GM23338 (cell line): ENCODE measurements around the gene MRO. TPM values are rescaled to one million over a fixed set of nuclear protein-coding genes. Genes with fewer than 3 reads are reported as not detected.

Source experiments
- ATAC-seq: fragments of 200-7000 bp; cut with Tn5 transposase; 3 replicates; pipeline ENCODE4 v1.9.1; 2020
- DNase-seq: peaks from one replicate; pipeline ENCODE4 v3.0.0-alpha.2; 2015; ENCODE audit warnings: low spot score
- H2AFZ ChIP-seq: fragments of 200-600 bp; sonication (generic); 2 replicates; pipeline ENCODE4 v1.8.0; 2016; ENCODE audit warnings: antibody characterized with exemption, mild to moderate bottlenecking, moderate library complexity
- H3F3A ChIP-seq: fragments of 200-600 bp; sonication (generic); replicated peaks from 2 replicates; pipeline ENCODE4 v1.8.0; 2017; ENCODE audit warnings: antibody characterized with exemption, mixed run types, low read depth
- H3K27ac ChIP-seq: fragments of 200-600 bp; sonication (generic); 2 replicates; pipeline ENCODE4 v1.6.1; 2016; ENCODE audit warnings: low read depth
- H3K27me3 ChIP-seq: fragments of 200-600 bp; sonication (generic); 2 replicates; pipeline ENCODE4 v1.8.0; 2016; ENCODE audit warnings: mild to moderate bottlenecking, mixed run types, moderate library complexity; ENCODE audit not compliant: insufficient read depth
- H3K36me3 ChIP-seq: fragments of 200-600 bp; sonication (generic); 2 replicates; pipeline ENCODE4 v1.8.0; 2016; ENCODE audit warnings: mild to moderate bottlenecking; ENCODE audit not compliant: insufficient read depth
- H3K4me1 ChIP-seq: fragments of 200-600 bp; sonication (generic); 2 replicates; pipeline ENCODE4 v1.8.0; 2016; ENCODE audit warnings: mild to moderate bottlenecking, moderate library complexity; ENCODE audit not compliant: insufficient read depth
- H3K4me2 ChIP-seq: fragments of 200-600 bp; sonication (generic); 2 replicates; pipeline ENCODE4 v1.7.1; 2017; ENCODE audit warnings: mixed run types
- H3K4me3 ChIP-seq: fragments of 200-600 bp; sonication (generic); 2 replicates; pipeline ENCODE4 v1.6.1; 2016; ENCODE audit warnings: mixed run types
- H3K79me2 ChIP-seq: fragments of 200-600 bp; sonication (generic); replicated peaks from 2 replicates; pipeline ENCODE4 v1.8.0; 2017; ENCODE audit warnings: mild to moderate bottlenecking; ENCODE audit not compliant: insufficient read depth
- H3K9me2 ChIP-seq: fragments of 200-600 bp; sonication (generic); 2 replicates; pipeline ENCODE4 v1.8.0; 2017; ENCODE audit not compliant: insufficient read depth
- H4K20me1 ChIP-seq: fragments of 200-600 bp; sonication (generic); replicated peaks from 2 replicates; pipeline ENCODE4 v1.8.0; 2017; ENCODE audit warnings: mild to moderate bottlenecking; ENCODE audit not compliant: insufficient read depth
- H3K27ac Mint-ChIP-seq: 2 replicates; pipeline ENCODE4 v1.8.0; 2020; ENCODE audit warnings: inconsistent platforms, mild to moderate bottlenecking, moderate library complexity, mixed read lengths
- H3K27me3 Mint-ChIP-seq: 3 replicates; pipeline ENCODE4 v1.8.0; 2022; ENCODE audit warnings: low read depth, mild to moderate bottlenecking, moderate library complexity, mixed read lengths, inconsistent platforms; ENCODE audit not compliant: insufficient read depth, poor library complexity
- H3K36me3 Mint-ChIP-seq: 3 replicates; pipeline ENCODE4 v1.8.0; 2021; ENCODE audit warnings: low read depth, mild to moderate bottlenecking, inconsistent platforms, moderate library complexity, mixed read lengths
- H3K4me1 Mint-ChIP-seq: 3 replicates; pipeline ENCODE4 v1.8.0; 2020; ENCODE audit warnings: mild to moderate bottlenecking, inconsistent platforms, mixed read lengths
- H3K4me3 Mint-ChIP-seq: 3 replicates; pipeline ENCODE4 v1.8.0; 2021; ENCODE audit warnings: moderate library complexity, mild to moderate bottlenecking, inconsistent platforms, mixed read lengths
- H3K9me3 Mint-ChIP-seq: 3 replicates; pipeline ENCODE4 v1.8.0; 2020; ENCODE audit warnings: moderate library complexity, mild to moderate bottlenecking, inconsistent platforms, mixed read lengths
- CREB1 ChIP-seq: fragments of 250-450 bp; sonication (Bioruptor Pico); IDR thresholded peaks from 2 replicates; pipeline ENCODE4 v1.5.0; 2020; ENCODE audit warnings: low read depth, mild to moderate bottlenecking, moderate library complexity
- CTCF ChIP-seq, 2 experiments: fragments of 200-600 bp in 1 of 2; sonication (generic) in 1 of 2; conservative IDR thresholded peaks; 2 replicates each; pipeline versions ENCODE4 v1.5.1 to v1.6.1; 2016 to 2017; ENCODE audit warnings: antibody characterized with exemption in 2 of 2, low read depth in 2 of 2, mild to moderate bottlenecking in 2 of 2, moderate library complexity in 1 of 2
- ETS1 ChIP-seq: IDR thresholded peaks from 2 replicates; pipeline ENCODE4 v1.6.1; 2016; ENCODE audit warnings: antibody characterized with exemption
- EZH2 ChIP-seq: fragments of 200-600 bp; sonication (generic); IDR thresholded peaks from one replicate; pipeline ENCODE4 v1.8.0; 2017; ENCODE audit warnings: antibody characterized with exemption, mild to moderate bottlenecking, low read depth; ENCODE audit not compliant: unreplicated experiment
- EZH2phosphoT487 ChIP-seq: fragments of 200-600 bp; sonication (generic); IDR thresholded peaks from one replicate; pipeline ENCODE4 v1.8.1; 2018; ENCODE audit warnings: antibody characterized with exemption; ENCODE audit not compliant: unreplicated experiment
- JUNB ChIP-seq: IDR thresholded peaks from one replicate; pipeline ENCODE4 v1.6.1; 2016; ENCODE audit warnings: antibody characterized with exemption; ENCODE audit not compliant: unreplicated experiment
- NANOG ChIP-seq: IDR thresholded peaks from 2 replicates; pipeline ENCODE4 v1.6.1; 2016; ENCODE audit warnings: antibody characterized with exemption, borderline replicate concordance
- POLR2AphosphoS5 ChIP-seq: IDR thresholded peaks from 2 replicates; pipeline ENCODE4 v1.6.1; 2016; ENCODE audit warnings: antibody characterized with exemption, low read depth
- REST ChIP-seq: IDR thresholded peaks from one replicate; pipeline ENCODE4 v1.6.1; 2018; ENCODE audit warnings: antibody characterized with exemption; ENCODE audit not compliant: unreplicated experiment
- STAT1 ChIP-seq: IDR thresholded peaks from one replicate; pipeline ENCODE4 v1.6.1; 2016; ENCODE audit warnings: antibody characterized with exemption; ENCODE audit not compliant: unreplicated experiment
- ZNF114 ChIP-seq: fragments of 250-450 bp; sonication (Bioruptor Pico); IDR thresholded peaks from 2 replicates; pipeline ENCODE4 v1.5.0; 2020; ENCODE audit warnings: mild to moderate bottlenecking, moderate library complexity
- ZNF331 ChIP-seq: fragments of 250-450 bp; sonication (Bioruptor Pico); IDR thresholded peaks from 2 replicates; pipeline ENCODE4 v1.5.0; 2020; ENCODE audit warnings: low read depth, mild to moderate bottlenecking, moderate library complexity
- ZNF462 ChIP-seq: fragments of 250-450 bp; sonication (Bioruptor Pico); IDR thresholded peaks from 2 replicates; pipeline ENCODE4 v1.5.0; 2020; ENCODE audit warnings: mild to moderate bottlenecking, moderate library complexity
- polyA plus RNA-seq: library from polyadenylated mRNA; unstranded; fragments of >200 nt; fragmentation: Nextera tagmentation; extraction: Ambion mirVana; gene quantifications from 2 replicates; pipeline ENCODE4 v1.2.1, GENCODE V29; 2016
- total RNA-seq: library from RNA; depleted of rRNA; stranded (reverse); fragments of >200 nt; shearing (Covaris generic); gene quantifications from 2 replicates; pipeline ENCODE4 v1.2.3, GENCODE V29; 2014

The MRO gene
- total and polyA plus RNA-seq, 2 experiments from 2014 or later: 0.78 to 0.80 TPM

- no peak for TF ChIP-seq CTCF (conservative IDR thresholded peaks at IDR 0.05; ENCODE audit: low read depth in 2 of 2)
- TF ChIP-seq NANOG: no peak
- TF ChIP-seq POLR2AphosphoS5: no peak
- TF ChIP-seq STAT1: no peak
- TF ChIP-seq JUNB: no peak
- no peak for TF ChIP-seq EZH2phosphoT487
- TF ChIP-seq ZNF331 (CRISPR knock-in tag): no peak
- TF ChIP-seq ZNF462 (CRISPR knock-in tag): no peak
- TF ChIP-seq EZH2: no peak
- TF ChIP-seq REST: no peak
- no peak for TF ChIP-seq ETS1
- no peak for TF ChIP-seq CREB1 (CRISPR knock-in tag)
- no peak for TF ChIP-seq ZNF114 (CRISPR knock-in tag)
- Histone ChIP-seq H4K20me1 (no peaks in the 10 kb centered on the region), H3K27ac (no peak overlapping the region), H3K4me1 (peaks cover 11% of the 10 kb centered on the region), H3K9me2 (0 out of 2 replicates have a peak, but pooled peaks cover 3% of the 10 kb centered on the region), H3K4me2 (no peak overlapping the region), H3F3A (no peaks in the 10 kb centered on the region), H3K27me3 (no peaks in the 10 kb centered on the region), H3K36me3 (no peaks in the 10 kb centered on the region), H2AFZ (no peak overlapping the region), H3K79me2 (no peaks in the 10 kb centered on the region), H3K4me3 (no peak overlapping the region)
- ATAC-seq: no peak
- no peaks in the 10 kb centered on the region for H3K27me3 Mint-ChIP-seq
- no peak for DNase-seq
- H3K36me3 Mint-ChIP-seq: no peaks in the 10 kb centered on the region
- H3K27ac Mint-ChIP-seq: no peak overlapping the region
- no peaks in the 10 kb centered on the region for H3K9me3 Mint-ChIP-seq
- no peak overlapping the region for H3K4me3 Mint-ChIP-seq
- H3K4me1 Mint-ChIP-seq: peaks cover 10% of the 10 kb centered on the region
Observed at GRCh38 chr18:50829644-50830043, 9.8 kb upstream of the MRO start.
